Measurements from ENCODE around the gene WDR46.
"Not testable (repeated sequence)": the region's sequence is repeated elsewhere in the genome, so short reads cannot be mapped to it uniquely, and the experiment has no call there.

Gene WDR46

DNA sequence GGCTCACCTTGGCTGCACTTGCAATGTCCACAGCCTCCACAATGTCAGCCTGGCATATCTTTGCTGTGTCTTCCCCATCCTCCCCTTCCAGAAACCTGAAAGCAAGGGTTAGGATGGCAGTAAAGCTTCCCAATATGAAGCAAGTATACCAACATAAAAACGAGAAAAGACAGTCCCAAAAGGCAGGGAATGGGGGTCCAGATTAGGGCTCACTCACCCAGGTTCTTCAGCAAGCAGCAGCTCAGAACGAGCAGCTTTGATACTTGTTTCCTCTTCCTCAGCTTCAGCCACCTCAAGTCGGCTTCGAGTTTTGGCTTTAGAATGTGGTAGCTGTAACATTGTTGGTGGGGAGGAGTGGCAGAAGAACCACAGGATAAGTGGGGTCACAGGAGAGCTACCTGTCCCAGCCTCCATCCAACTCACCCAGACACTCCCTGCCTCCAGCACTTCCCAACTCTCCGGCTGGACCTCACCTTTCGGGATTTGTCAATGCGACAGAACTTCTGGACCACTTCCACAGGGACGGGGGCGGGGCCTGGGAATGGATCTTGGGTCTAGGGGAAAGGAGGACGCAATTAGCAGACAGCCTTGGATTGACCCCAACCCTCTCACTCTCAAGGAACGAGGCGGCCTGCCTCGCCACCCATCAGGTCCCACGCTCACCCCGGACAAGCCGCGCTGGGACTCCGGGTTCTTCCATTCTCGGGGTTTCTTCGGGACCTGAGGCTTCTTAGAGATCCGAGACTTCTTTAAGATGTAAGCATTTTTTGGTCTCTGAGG lies 708 bp downstream of the WDR46 start:
- no peak for DNase-seq (ENCODE audit: low read depth, low spot score)

- DNase-seq (ENCODE audit: low read depth, low spot score): no peak
Measured at GRCh38 chr6:33286946-33287914, 1.8 kb downstream of the WDR46 start.

GRCh38 chr6:33285214-33285613 lies 3.8 kb downstream of the WDR46 start:
- not testable (repeated sequence) for DNase-seq (ENCODE audit: low read depth, low spot score)

DNA sequence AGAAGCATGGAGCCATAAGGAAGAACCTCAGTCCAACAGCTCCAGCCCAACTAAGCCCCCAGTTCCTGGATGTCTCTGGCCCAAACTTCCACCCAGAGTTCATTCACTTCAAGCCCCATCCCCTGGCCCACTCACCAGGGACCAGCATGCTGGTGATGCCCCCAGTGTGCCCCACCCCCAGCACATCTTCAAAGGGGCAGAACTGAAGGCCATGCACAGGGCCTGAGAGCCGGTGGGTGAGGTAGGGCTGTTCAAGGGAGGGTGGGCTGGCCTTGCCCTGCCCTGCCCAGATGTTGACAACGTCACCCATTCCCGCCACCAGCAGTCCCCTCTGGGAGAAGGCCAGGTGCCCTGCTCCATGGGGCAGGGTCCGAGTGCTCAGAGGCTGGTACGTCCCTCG lies 8.5 kb downstream of the WDR46 start:
- no peak for DNase-seq (ENCODE audit: low read depth, low spot score)

DNA sequence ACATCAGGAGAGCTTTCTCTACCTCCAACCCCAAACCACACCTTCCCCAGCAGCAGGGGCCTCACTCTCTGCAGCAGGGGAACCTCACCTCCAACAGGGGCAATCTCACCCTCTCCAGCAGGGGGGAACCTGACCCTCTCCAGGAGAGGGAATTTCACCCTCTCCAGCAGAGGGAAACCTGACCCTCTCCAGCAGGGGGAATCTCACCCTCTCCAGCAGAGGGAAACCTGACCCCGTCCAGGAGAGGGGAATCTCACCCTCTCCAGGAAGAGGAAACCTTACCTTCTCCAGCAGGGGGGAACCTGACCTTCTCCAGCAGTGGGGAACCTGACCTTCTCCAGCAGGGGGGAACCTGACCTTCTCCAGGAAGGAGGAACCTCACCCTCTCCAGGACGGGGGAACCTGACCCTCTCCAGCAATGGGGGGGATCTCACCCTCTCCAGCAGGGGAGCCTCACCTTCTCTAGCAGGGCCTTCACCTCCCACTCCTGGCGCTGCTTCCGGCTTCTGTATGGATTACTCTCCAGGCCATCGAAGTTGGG lies 9.0 kb downstream of the WDR46 start:
- DNase-seq (ENCODE audit: low read depth, low spot score): no peak

DNA sequence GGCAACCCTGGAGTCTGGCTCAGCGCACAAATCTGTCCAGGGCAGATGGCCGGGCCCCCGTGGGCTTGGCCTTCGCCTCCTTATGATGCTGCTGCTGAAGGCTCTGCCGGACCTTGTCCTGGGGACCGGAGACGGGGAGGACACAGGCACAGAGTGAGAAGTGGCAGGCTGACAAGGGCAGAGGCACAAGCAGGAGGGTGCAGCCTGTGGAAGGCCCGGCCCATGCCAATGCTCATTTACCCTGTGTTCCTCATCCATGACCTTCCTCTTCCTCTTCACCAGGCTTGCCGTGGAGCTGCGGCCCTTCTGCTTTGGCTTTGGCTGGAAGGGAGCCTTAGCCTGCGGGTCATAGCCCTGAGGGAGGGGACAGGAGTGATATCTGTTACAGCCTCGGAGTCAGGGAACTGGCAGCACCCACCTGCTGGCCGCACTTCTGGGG lies 9.8 kb downstream of the WDR46 start:
- DNase-seq (ENCODE audit: low read depth, low spot score): no peak

GRCh38 chr6:33278810-33279209 lies 10.2 kb downstream of the WDR46 start:
- no peak for DNase-seq (ENCODE audit: low read depth, low spot score)

- no peak for DNase-seq (ENCODE audit: low read depth, low spot score)
Measured at GRCh38 chr6:33278392-33278741, 10.7 kb downstream of the WDR46 start.

GRCh38 chr6:33277663-33278391 lies 11.2 kb downstream of the WDR46 start:
- no peak for DNase-seq (ENCODE audit: low read depth, low spot score)

DNA sequence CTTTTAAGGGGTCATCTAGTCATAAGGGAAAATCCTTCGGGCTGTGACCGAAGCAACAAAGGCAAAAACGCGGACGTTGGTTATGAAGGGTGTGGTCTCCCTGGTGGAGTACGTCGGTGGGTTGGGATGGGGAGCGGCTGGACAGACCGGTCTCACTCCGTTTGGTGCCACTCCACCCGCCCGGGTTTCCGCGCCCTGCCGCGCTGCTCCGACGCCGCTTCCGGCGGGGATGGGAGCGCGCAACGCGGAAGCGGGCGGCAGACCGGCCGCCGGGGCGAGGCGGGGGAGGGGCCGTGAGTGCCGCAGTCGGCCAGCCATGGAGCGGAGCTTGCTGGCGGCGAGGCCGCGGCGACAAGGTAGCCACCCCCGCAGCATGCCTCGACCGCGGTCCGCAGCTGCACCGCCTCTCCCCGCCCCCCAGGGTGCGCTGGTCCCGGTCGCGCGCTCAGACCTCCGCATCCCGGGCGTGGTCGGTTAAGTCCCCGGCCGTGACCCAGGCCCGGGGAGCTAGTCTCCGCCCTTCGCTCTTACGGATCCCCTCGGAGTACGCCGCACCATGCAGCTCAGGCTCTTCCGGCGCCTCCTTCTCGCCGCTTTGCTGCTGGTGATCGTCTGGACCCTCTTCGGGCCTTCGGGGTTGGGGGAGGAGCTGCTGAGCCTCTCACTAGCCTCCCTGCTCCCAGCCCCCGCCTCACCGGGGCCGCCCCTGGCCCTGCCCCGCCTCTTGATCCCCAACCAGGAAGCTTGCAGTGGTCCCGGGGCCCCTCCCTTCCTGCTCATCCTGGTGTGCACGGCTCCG lies 12.0 kb downstream of the WDR46 start, which contains the start of gene B3GALT4:
Gene B3GALT4, plus strand, starts transcription at position 260 of the 799 bp plus-strand sequence. Its CDS starts 297 bp downstream, at position 557.
- DNase-seq (ENCODE audit: low read depth, low spot score): peak; percentile 39

GRCh38 chr6:33276581-33276863 lies 12.5 kb downstream of the WDR46 start:
- no peak for DNase-seq (ENCODE audit: low read depth, low spot score)

DNA sequence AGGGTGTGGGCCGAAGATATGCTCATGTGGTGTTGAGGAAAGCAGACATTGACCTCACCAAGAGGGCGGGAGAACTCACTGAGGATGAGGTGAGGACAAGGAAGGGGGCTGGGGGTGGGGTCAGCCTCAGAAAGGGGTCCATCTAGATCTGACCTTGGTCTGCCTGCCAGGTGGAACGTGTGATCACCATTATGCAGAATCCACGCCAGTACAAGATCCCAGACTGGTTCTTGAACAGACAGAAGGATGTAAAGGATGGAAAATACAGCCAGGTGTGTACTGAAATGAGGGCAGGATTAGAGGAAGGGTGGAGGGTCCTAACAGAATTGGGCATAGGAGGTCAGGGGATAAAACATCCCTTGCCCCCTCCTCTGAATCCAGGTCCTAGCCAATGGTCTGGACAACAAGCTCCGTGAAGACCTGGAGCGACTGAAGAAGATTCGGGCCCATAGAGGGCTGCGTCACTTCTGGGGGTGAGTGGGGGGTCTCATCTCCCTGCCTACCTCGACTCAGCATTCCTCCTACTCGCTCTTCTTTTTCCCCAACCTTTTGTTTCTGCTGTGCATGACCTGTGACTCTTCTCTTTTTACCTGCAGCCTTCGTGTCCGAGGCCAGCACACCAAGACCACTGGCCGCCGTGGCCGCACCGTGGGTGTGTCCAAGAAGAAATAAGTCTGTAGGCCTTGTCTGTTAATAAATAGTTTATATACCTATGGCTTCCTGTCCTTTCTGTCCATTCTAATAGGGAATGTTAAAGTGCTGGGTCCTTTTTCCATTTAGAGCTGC lies 13.1 kb downstream of the WDR46 start:
- not testable (repeated sequence) for DNase-seq (ENCODE audit: low read depth, low spot score)

GRCh38 chr6:33273924-33274902 lies 14.8 kb downstream of the WDR46 start:
- no peak for DNase-seq (ENCODE audit: low read depth, low spot score)

DNA sequence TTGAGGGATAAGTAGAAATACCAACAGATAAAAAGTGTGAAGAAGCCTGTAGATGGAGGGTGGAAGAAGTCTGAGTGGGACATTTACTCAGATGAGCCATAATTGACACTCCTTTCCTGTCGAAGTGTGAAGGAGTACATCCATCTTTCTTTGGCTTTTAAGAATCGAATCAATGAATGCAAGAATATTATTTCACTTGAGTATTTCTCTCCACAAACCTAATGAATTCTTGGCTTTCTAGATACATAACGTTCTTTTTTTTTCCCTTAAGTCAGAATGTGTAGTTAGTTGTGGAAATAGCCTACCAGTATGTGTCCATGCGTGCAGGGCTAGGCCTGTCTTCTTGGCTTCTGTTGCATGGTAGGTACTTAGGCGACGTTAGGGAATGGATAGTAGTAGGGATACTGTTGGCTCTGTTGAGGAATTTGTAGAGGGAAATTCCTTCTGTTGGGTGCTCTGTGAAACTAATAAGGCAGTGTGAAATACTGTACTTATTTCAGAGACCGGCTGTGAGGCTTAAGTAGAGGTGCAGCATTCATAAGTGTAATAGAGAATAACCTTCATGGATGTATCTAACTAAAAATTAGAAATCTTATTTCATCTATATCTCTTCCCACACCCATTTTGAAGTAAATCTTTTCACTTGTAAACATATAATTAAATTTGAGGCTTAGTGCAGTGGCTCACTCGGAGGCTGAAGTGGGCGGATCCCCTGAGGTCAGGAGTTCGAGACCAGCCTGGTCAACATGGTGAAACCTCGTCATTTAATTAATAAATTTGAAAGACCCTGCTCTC lies 15.7 kb downstream of the WDR46 start:
- DNase-seq (ENCODE audit: low read depth, low spot score): no peak

DNA sequence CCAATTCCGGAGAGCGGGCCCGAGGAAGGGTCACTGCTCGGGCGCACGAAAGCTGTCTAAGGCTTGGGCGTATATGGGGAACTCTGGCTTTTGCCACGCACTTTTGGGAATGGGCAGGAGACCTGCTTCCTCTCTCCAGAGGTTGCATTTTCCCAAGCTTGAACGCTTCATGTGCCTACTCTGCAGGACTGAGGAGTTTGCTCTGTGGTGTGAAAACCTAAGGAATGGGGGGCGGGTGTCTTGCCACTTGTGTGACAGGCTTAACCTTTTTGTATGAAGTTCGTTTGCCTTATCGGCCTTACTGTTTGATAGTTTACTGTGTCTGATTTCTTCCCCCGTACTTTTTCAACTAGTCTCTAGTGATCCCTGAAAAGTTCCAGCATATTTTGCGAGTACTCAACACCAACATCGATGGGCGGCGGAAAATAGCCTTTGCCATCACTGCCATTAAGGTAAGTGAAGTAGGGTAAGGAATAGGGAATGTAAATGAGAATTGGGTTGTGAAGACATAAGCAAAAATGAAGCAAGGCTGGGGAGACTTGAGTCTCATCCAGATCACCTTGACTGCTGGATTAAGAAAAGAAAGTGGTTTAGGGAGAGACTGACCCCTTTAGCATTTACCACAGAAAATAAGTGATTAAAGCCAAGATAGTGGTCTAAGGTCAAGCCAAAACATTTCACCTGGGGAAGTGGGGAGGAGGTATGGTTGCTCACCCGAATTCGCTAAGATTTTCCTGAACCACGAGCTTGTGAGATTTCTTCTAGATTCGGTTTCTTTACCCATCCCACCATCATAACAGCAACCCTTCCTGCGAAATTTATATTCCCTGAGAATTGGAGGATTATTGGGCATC lies 16.5 kb downstream of the WDR46 start:
- DNase-seq (ENCODE audit: low read depth, low spot score): no peak

GRCh38 chr6:33271468-33272274 lies 17.4 kb downstream of the WDR46 start, which contains the start of the genes RPS18 and VPS52:
Gene RPS18, plus strand, starts transcription at chr6:33272075. Its CDS starts 45 bp downstream, at chr6:33272120.
Gene VPS52, minus strand, starts transcription at chr6:33271876. Its CDS starts 201 bp downstream, at chr6:33271675.
- peak; percentile 88 for DNase-seq (ENCODE audit: low read depth, low spot score)

Measured in activated CD4-positive, CD25-positive, alpha-beta regulatory T cell treated with anti-CD3 and anti-CD28 coated beads, Interleukin-2, amount 50 U/mL, for 16 hours (primary cell).